Measurements from ENCODE around the gene NUAK1.

NUAK1 gene

GRCh38 chr12:106084759-106085158 lies 54.0 kb downstream of the NUAK1 start:
- no peak for DNase-seq (ENCODE audit: extremely low spot score)
- ChIA-PET CTCF (no interaction called here), POLR2A (no interaction called here)
- no peak for TF ChIP-seq CTCF (IDR thresholded peaks at IDR 0.05; ENCODE audit: control extremely low read depth, extremely low read depth, low read depth, missing control alignments)

DNA sequence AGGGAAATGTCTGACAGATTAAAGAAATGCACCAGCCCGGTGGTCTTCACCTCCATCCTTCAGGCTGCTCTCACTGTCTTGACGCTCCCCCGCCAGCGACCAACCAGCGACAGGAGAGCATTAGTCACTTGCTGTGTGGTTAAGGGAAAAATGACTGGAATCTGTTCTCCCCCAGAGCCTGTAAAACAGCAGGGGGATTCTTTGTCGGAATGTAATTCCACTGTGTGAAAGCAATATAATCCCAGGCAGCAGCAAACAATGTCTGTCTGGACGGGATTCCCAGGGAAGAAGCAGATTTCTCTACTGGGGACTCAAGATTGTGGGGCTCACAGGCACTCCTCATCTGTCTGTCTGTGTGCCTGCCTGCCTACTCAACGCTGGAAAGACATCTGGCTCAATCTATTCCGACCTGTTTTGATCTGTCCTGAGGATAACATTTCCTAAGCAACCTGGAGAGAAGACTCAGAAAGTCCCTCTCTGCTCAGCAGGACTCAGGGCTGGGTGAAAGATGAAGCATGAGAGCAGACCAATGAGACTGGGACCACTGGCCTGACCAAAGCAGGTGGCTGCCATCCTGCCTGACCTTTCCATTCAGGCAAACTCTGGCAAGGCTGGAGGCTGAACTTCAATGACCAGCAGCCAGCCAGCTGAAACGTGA lies 54.6 kb downstream of the NUAK1 start:
- no peak for TF ChIP-seq CTCF (IDR thresholded peaks at IDR 0.05; ENCODE audit: control extremely low read depth, extremely low read depth, low read depth, missing control alignments)
- CTCF ChIA-PET: interaction anchor here (1.4 kb wide), 1 partner anchor 23 kb away, joined by 3 read pairs; no protein-coding TSS in a partner anchor
- DNase-seq (ENCODE audit: extremely low spot score): no peak
- POLR2A ChIA-PET: no interaction called here

DNA sequence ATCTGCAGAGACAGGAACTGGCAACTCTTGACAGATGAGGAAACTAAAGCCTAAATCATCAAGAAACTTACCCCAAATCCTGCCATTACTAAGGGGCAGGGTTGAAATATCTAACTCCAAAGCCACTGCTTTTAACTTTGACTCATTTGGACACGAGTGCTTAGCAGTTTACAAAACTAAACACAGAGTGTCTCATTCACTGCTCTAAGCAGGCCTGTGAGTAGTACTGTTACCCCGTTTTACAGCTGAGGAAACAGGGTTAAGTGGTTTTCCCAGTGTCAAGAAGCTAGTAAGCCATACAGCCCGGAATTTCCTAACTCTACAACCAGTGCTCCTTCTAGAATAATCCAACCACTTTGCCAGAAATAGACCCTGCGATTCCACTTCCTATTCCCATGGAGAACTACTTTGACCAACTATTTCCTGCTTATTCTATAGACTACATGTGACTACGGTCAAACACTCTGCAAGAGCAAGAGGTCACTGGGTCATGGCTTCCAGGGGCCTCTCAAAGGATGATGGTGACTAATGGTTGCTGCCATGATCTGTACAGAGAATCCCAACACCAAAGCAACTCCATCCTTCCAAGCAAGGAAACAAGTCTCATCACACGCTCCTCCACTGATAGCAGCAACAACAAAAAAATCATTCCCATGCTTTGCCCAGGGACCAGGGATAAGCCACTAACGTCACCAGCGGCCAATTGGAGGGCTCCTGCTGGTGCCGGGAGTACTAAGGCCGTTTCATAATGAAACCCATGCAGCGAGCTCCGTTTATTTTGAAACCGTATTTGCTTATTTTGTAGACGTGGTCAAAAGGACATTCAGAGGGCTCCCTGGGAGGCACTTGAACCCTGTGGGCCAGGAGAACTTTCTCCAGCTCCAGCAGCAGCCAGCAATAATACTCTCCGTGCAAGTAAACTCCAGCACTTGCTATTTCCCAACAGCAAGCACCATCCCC lies 56.3 kb downstream of the NUAK1 start:
- TF ChIP-seq CTCF (IDR thresholded peaks at IDR 0.05; ENCODE audit: control extremely low read depth, extremely low read depth, low read depth, missing control alignments): no peak
- DNase-seq (ENCODE audit: extremely low spot score): no peak
- CTCF ChIA-PET: interaction anchor here (1.1 to 1.4 kb wide), 2 partner anchors 25 to 54 kb away, joined by 3 read pairs; no protein-coding TSS in a partner anchor
- POLR2A ChIA-PET: no interaction called here

- ChIA-PET POLR2A (no interaction called here), CTCF (no interaction called here)
- no peak for DNase-seq (ENCODE audit: extremely low spot score)
- TF ChIP-seq CTCF (IDR thresholded peaks at IDR 0.05; ENCODE audit: control extremely low read depth, extremely low read depth, low read depth, missing control alignments): no peak
These were observed 57.1 kb downstream of the NUAK1 start for GRCh38 chr12:106081606-106082005.

- no peak for DNase-seq (ENCODE audit: extremely low spot score)
- ChIA-PET CTCF (no interaction called here), POLR2A (no interaction called here)
- TF ChIP-seq CTCF (IDR thresholded peaks at IDR 0.05; ENCODE audit: control extremely low read depth, extremely low read depth, low read depth, missing control alignments): no peak
These were observed 58.0 kb downstream of the NUAK1 start for GRCh38 chr12:106080791-106081170.

DNA sequence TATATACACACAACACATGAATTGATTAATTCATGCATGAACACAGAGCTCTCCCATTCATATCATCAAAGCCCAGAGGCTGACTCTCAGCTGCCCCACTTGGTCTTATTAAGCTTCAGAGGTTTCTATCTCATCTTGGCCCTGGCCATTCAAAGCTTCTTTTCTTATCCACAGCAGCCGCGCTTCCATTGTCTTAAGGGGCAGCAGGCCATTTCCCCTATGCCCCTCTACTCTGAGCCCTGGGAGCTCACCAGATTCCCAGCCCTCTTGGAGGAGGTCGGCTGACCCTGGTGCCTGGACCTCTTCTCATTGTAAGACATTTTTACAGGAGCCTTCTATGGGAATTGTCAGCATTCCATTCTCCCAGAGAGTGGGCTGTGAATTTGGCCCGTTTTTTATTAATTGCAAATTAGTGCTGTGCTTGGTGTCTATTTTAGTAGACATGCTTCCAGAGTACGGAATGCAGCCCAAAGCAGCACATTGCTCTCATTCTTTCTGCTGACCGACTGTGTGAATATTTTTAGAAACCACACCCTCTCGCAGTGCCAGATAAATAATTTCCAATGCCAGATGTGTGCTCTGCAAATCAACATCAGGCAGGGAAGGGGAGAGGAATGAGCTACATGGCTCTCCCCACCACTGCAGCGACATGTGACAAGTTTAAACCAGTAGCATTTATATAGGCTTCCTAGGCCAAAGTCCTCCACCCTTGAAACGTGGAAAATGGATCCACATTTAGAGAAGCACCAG lies 58.5 kb downstream of the NUAK1 start:
- no peak for DNase-seq (ENCODE audit: extremely low spot score)
- CTCF ChIA-PET: no interaction called here
- POLR2A ChIA-PET: no interaction called here
- no peak for TF ChIP-seq CTCF (IDR thresholded peaks at IDR 0.05; ENCODE audit: control extremely low read depth, extremely low read depth, low read depth, missing control alignments)
